A204.1 (cell line): ENCODE data around the gene SCEL.

Source experiments
- FAIRE-seq: peaks from 2 replicates; lab custom pipeline; 2012; peaks lifted over from hg19 to GRCh38; lab: Jason Lieb, UNC

The SCEL gene

GRCh38 chr13:77674852-77675251 is 139.3 kb downstream of the SCEL start:
- FAIRE-seq: no peak

GRCh38 chr13:77678691-77679235 is 143.3 kb downstream of the SCEL start:
- no peak for FAIRE-seq

GRCh38 chr13:77687799-77688198 is 152.3 kb downstream of the SCEL start:
- FAIRE-seq: no peak

GRCh38 chr13:77691871-77692270 is 156.4 kb downstream of the SCEL start:
- no peak for FAIRE-seq

GRCh38 chr13:77692746-77693448 is 157.4 kb downstream of the SCEL start:
- no peak for FAIRE-seq

- no peak for FAIRE-seq
Measured at GRCh38 chr13:77693449-77693940, 158.0 kb downstream of the SCEL start.
